Bronchial epithelial cell (primary cell): ENCODE measurements around the gene RNASEH2B. TPM values are rescaled to one million over a fixed set of nuclear protein-coding genes. Genes with fewer than 3 reads are reported as not detected.

Source experiments
- DNase-seq: peaks from one replicate; pipeline ENCODE4 v3.0.0-alpha.2; 2010; ENCODE audit warnings: low read depth
- FAIRE-seq: peaks from 2 replicates; lab custom pipeline; 2011; peaks lifted over from hg19 to GRCh38; lab: Jason Lieb, UNC
- H3K27me3 ChIP-seq: 2 replicates; pipeline ENCODE4 v1.5.1; 2011; ENCODE audit warnings: low read length; ENCODE audit not compliant: control insufficient read depth, insufficient read depth
- H3K36me3 ChIP-seq: 2 replicates; pipeline ENCODE4 v1.5.1; 2011; ENCODE audit warnings: low read length; ENCODE audit not compliant: control insufficient read depth, insufficient read depth
- H3K4me3 ChIP-seq: 2 replicates; pipeline ENCODE4 v1.5.1; 2011; ENCODE audit warnings: mild to moderate bottlenecking, low read depth, low read length, control low read depth
- CTCF ChIP-seq: IDR thresholded peaks from 2 replicates; pipeline ENCODE4 v1.5.1; 2011; ENCODE audit warnings: mild to moderate bottlenecking, moderate library complexity, low read length, control low read depth, inconsistent platforms; ENCODE audit not compliant: insufficient read depth, severe bottlenecking
- total RNA-seq: library from RNA; depleted of rRNA; stranded (reverse); fragments of >200 nt; gene quantifications from 2 replicates; pipeline ENCODE4 v1.2.1, GENCODE V29; 2014

The RNASEH2B gene
- total RNA-seq, 1 donor from 2014 or later: 35.0 TPM

DNA sequence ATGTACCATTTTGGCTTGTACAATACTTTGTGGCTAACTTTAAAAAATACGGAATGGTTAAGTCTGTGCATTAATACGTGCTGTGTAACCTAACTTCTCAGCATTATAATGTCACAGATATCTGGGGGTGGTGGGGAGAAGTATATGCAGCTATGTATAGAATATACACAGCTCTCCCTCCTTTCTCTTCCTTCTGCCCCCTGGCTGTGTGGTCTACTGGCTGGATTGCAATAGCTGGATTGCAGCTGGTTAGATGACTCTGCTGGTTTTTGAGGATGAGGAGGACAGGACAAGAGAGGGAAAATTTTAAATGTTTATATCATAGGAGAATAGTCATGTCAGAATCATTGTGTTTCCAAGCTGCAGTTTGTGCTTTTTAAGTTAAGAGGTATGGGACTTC is 9.7 kb downstream of the RNASEH2B start:
- DNase-seq (no peak), FAIRE-seq (no peak)
- TF ChIP-seq CTCF: no peak
- no peaks in the 10 kb centered on the region for H3K27me3 ChIP-seq
- H3K4me3 ChIP-seq: no peak overlapping the region
- peaks cover 1% of the 10 kb centered on the region for H3K36me3 ChIP-seq

GRCh38 chr13:50921706-50922105 is 12.1 kb downstream of the RNASEH2B start:
- FAIRE-seq: no peak
- DNase-seq: no peak
- Histone ChIP-seq H3K36me3 (peaks cover 1% of the 10 kb centered on the region), H3K4me3 (no peak overlapping the region), H3K27me3 (no peaks in the 10 kb centered on the region)
- TF ChIP-seq CTCF: no peak

DNA sequence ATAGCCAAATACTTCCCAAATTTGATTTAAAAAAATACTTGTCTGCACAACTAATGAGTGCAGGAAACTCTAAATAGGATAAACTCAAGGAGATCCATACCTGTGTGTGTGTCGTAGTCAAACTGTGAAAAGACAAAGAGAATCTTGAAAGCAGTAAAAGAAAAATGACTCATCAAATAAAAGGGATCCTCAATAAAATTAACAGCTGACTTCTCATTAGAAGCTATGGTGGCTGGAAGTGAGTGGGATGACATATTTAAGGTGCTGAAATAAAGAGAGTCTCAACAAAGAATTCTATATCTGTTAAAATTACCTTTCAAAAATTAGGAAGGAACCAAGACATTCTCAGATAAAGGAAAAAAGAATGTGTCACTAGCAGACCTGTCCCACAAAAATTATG is 13.7 kb downstream of the RNASEH2B start:
- Histone ChIP-seq H3K36me3 (peaks cover 1% of the 10 kb centered on the region), H3K4me3 (no peak overlapping the region), H3K27me3 (no peaks in the 10 kb centered on the region)
- DNase-seq (no peak), FAIRE-seq (no peak)
- no peak for TF ChIP-seq CTCF

GRCh38 chr13:50924025-50924424 is 14.4 kb downstream of the RNASEH2B start:
- Histone ChIP-seq H3K27me3 (no peaks in the 10 kb centered on the region), H3K36me3 (peaks cover 1% of the 10 kb centered on the region), H3K4me3 (no peak overlapping the region)
- no peak for DNase-seq
- TF ChIP-seq CTCF: no peak
- FAIRE-seq: no peak

DNA sequence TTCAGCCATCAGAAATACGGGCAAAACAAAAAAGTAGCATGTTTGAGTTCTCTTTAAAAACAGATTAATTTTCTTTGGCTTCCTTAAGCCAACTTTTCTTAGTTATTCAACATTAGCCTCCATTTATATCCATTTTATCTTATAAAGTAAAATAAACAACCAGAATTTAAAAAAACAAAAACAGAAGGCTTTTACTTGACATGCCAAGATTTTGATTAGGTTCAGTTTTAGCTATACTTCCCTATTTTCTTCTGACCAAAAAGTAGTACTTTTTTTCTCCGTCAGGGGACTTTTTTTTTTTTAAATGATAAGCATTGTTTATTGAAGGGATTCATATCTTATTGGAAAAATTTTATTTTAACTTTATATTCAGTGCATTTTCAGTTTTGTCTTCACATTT is 18.1 kb downstream of the RNASEH2B start:
- DNase-seq: no peak
- FAIRE-seq: no peak
- TF ChIP-seq CTCF: no peak
- no peak overlapping the region for H3K4me3 ChIP-seq
- no peaks in the 10 kb centered on the region for H3K27me3 ChIP-seq
- H3K36me3 ChIP-seq: peaks cover 2% of the 10 kb centered on the region

GRCh38 chr13:50928102-50928501 is 18.5 kb downstream of the RNASEH2B start:
- Histone ChIP-seq H3K4me3 (no peak overlapping the region), H3K27me3 (no peaks in the 10 kb centered on the region), H3K36me3 (peaks cover 2% of the 10 kb centered on the region)
- no peak for DNase-seq
- no peak for TF ChIP-seq CTCF
- no peak for FAIRE-seq
